HG03066 (cell line): ENCODE results near the gene UBE2O.

Experiments
- ATAC-seq: cut with Tn5 transposase; IDR thresholded peaks from one replicate; pipeline ENCODE4 v1.9.1; 2021; ENCODE audit warnings: low read depth; ENCODE audit not compliant: unreplicated experiment

Gene UBE2O

DNA sequence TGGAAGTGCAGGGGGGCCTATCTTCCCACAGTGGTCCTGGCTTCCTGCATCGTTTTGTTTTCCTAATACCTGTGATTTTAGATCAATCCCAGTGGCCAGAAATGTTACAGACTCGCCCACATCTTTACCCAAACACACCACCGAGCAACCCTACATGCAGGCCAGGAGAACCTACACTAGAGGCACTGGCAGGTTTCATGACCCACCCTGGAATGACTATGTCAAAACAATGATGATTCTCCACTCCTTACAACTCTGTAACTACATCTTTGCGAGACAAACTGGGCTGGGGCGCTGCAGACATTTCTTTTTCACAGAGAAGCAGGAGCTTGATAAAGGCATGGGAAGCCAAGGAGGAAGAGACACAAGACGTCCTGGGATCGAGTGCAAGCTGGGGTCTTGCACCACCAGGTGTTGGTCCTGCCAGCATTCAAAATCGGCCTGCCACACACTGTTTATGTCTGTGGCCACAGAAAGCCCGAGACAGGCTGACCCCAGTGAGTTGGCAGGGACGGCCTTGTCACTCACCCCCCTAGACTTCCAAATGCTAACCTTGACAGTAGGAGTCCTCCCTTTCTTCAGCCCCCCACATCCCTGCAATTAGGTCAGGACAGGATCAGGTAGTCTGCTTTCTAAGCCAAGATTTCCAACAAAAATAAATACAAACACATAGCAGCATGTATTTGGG, 32.5 kb downstream of the UBE2O start:
- ATAC-seq: no peak

DNA sequence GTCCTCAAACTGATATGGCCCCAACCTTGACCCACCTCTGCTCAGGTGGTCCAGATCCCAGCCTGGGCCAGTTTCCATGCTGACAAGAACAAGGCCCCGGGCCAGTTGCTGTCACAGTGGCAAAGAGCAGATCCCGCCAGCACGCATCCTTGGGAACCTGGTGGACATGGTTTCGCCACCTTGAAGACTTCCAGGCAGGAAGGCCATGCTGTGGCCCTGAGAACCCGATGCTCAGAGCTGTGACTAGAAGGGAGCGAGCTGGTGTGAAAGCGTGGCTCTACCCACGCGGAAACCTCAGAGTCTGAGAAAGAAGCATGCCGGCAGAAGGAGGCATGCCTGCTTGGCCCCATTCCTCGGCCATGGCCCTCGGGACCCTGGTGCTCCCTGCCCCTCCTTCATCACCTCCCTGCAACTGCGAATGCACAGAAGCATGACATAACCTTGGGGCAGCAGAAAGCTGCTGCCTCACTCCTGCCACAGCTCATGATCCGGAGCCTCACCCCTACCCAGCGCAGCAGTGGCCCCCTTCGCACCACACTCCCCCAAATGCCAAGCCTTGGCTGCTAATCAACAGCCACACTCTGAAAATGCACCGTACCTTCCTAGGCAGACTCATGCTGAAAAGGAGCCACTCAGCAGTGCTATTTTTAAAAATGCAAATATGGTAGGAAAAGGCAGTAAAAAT, 33.2 kb downstream of the UBE2O start:
- no peak for ATAC-seq

DNA sequence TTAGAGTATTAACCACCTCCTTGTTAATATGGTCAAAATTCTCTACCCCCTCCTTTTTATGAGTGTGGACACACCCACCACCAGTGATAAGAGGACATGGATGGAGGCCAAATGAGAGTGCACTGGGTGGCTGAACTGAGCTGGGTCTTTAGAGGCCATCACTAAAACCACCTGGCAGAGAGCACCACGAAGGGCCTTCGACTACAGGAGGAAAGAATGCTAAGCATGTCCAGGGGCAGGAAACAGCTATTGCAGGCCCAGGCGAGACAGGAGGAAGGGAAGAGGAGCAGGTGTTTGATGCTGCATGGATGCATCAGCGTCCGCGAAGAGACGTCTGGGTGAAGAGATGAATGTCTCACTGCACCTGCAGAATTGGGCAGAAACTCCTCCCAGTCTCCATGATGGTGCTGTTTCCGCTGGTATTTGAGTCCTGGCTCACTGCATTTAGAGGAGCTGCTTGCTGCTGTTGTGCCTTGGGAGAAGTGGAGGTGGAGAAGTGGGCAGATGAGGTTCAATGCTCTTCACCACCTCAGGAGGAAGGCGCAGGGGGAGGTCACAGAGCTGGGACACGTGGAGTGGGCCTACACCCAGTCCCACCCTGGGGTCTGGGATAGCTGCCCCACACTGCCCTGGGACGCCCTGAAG, 35.3 kb downstream of the UBE2O start:
- no peak for ATAC-seq

DNA sequence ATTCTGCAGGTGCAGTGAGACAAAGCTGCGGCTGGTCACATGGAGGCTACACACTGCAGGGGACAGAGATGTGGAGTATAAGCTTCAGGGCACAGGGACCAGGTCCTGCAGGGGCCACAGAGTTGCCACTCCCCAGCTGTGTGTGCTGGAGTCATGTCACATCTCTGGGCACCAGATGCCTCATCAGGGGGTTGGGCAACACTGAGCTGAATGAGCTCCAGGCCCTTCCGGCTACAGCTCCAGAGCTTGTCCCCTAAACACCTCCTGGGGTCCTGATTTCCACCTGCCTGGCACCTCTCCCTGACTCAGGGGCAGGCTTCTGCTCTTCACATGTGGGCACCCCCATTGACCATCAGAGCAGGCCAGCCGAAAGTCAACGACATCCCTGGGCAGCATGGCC, 36.1 kb downstream of the UBE2O start:
- ATAC-seq: no peak

DNA sequence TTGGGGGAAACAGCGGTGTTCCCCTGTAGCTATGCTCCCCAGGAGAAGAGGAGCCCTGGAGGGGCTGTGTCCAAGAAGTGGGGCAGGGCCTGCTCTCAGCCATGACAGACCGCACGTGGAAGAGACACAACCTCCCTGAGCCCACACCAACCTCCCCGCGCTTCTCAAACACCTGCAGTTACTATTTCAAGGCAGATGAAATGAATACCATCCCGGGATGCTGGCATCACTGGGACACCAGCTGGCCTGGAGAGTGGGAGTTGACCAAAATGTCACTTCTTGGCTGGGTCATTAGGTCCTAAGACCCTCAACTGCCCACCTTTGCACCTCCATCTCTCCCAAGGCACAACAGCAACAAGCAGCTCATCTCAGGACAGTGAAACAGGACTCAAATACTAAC, 36.5 kb downstream of the UBE2O start:
- no peak for ATAC-seq

DNA sequence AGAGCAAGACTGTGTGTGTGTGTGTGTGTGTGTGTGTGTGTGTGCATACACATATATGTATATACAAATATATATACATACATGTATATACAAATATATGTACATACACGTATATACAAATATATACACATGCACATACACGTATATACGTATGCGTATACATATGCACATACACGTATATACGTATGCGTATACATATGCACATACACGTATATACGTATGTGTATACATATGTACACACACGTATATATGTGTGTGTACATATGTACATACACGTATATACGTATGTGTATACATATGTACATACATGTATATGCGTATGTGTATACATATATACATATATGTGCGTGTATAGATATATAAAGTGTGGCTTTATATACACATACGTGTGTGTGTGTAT, 37.2 kb downstream of the UBE2O start:
- ATAC-seq: no peak

DNA sequence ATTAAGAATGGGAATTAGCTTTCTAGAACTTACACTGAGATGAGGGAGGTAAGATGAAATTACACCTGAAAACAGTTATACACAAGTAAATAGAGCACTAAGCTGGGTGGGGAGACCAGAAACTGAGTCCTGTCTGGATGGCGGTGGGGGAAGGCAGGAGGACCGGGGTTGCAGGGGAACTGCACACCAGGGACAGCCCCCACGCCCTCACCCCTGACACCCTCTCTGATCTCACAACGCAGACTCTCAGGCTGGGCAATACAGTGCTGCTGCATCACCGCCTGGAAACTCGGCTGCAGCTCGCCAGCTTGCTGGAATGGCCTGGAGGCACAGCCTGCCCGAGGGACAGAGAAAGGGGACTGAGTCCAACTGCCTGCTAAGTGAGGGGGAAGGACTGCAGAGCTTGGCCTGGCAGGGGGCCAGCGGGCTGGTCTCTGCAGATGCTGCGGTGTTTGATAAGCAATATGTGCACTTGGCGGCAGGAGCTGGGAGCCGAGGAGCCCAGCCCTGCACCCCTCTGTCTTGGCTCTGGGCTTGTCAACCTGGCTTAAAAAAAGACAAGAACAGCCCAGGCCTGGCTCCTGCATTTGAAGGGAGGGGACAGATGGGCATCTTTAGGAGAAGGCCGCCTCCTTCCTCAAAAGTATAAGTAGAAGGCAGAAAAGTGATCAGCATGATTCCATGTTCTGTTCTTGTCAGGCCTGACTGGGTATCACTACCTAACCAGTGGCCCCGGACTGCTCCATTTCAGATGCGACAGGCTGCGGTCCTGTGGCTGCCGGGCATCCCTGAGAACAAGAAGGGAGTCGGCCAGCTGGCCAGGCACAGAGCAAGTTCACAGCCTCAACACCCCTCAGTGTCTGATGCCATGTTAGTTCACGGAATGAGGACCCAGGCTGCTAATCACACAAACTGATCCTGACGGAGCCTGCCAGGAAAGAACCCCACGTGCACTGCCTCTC, 38.3 kb downstream of the UBE2O start:
- ATAC-seq: no peak

DNA sequence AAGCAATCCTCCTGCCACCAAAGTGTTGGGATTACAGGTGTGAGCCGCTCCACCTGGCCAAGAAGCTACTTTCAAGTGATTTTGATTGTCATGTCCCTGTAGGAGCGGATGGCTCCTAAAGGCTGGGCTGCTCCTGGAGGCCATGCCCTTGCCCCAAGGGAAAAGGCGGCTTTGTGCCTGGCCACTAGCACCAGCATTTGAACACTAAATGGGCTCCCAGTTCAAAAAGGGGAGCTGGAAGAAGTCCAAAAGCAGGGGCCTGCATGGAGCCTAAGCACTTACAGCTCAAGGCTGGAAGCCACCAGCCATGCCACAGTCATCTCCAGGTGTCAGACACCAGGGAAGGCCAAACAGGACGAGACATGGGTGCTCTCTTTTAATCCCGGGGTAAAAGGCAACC, 41.7 kb downstream of the UBE2O start:
- no peak for ATAC-seq

DNA sequence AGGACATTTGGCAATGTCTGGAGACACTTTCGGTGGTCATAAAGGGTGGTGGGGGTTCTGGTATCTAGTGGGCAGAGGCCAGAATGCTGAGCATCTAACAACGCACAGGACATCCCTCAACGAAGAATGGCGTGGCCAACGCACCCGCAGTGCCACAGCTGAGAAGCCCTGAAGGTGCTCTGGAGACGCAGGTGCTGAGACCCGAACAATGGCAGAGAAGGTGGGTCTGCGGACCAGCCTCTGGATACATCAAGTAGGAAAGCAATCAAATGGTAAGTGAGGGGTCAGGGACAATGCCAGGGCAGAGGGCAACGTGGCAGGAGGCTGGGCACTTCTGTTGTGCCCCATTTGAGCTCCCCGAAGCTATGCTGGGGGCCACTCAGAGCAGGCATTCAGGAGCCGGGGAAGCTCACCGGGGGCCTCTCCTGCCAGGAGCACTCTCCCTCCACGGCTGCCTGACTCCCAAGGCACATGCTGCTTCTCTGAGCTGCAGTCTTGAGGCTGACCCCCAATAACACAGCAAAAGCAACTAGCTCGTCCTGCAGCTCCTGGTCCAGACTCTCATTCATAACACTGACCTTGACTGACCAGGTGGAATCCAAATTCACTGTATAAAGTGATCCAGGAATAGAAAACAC, 42.5 kb downstream of the UBE2O start:
- no peak for ATAC-seq

DNA sequence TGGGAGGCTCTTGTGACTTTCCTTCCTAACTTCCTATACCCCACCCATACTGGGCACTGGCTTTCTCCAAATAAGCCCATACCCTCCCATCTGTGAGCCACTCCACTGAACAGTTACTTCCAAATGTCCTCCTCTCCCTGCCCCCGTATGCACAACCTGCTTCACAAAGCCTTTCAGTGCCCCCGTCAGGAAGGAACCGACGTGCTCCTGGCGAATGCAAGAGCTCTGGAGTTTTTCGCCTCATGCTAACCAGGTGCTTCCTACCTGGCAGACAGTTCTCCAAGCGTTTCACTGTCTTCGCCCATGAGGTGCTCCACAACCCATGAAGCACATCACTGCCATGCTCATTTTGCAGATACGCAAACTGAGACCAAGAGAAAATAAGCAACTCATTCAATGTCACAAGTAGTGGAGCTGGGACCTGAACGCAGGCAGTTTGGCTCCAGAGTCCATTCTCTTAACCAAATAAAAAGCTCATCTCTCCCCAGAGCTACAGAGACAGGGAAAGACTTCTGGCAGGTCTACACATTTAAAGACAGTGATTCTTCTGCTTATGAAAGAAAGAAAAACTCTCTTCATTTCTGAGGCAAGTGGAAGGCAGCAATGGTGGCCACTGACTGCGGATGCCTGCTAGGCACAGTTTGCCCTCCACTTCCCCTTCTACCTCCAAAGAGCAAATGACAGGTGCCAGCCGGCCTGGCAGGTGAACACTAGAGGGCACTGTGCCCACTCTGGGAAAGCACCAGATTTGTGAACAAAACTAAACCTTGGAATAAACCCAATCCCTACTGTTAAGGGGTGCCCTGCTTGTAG, 44.7 kb downstream of the UBE2O start:
- no peak for ATAC-seq

DNA sequence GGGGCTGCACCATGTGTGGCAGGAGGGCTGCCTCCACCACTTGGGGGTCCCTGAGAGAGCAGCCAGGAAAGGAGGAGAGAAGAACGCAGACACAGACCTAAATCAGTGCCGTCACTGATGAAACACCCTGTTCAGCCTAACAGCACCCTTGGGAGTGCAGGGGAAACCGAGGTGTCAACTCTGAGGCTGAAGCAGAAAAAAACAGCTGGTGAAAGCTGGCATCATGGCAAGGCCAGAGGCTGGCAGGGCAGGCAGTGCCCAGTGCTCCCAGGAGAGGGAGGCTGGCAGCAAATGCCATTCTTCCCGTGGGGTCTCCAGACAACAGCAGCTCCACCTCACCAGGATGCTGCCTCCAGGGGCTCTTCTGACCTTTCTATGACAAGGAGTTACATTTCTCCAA, 45.4 kb downstream of the UBE2O start:
- no peak for ATAC-seq

DNA sequence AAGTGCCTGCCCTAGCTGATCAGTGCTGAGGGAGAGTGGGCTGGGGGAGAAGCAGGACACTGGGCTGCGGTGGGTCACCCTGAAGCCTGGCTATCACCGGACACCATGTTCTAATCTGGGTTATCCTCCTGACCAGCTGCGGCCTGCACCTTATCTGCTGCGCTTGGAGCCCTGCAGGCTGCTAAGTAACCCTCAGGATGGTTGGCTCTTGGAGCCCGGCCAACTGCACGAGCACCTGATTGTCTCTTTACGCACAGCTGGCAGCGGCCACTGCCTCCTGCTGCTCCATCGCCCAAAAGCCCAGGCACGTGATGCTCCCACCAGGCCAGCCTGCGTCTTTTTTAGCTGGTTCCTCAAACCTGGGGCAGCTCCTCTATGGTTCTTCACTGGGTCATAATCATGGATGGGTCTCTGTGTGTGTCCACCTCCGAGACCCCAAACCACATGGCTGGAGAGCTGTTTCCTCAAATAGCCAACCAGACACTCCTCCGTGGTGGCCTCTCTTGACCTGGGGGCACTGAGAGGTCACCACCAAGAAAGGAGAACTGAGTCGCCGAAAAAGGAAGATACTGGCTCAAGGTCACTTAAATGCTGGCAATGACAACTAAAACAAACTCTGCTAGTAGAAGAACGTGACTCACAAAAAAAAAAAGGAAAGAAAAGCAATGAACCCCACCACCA, 46.8 kb downstream of the UBE2O start:
- ATAC-seq: no peak

DNA sequence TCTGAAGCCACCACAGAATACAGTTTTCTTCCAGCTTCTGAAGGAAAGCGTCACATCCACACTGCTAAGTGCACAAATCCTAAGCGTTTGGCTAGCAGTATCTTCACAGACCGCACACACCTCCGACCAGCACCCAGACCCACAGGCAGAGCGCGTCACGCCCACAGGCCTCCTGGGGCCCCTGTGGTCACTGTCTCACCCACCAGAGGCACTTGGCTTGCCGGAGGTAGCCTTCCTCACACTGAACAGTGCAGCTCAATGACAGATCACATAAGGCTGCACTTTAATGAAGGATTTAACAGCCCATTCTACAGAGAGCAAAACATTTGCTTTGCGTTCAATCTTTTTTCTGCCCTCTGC, 47.4 kb downstream of the UBE2O start:
- ATAC-seq: no peak

DNA sequence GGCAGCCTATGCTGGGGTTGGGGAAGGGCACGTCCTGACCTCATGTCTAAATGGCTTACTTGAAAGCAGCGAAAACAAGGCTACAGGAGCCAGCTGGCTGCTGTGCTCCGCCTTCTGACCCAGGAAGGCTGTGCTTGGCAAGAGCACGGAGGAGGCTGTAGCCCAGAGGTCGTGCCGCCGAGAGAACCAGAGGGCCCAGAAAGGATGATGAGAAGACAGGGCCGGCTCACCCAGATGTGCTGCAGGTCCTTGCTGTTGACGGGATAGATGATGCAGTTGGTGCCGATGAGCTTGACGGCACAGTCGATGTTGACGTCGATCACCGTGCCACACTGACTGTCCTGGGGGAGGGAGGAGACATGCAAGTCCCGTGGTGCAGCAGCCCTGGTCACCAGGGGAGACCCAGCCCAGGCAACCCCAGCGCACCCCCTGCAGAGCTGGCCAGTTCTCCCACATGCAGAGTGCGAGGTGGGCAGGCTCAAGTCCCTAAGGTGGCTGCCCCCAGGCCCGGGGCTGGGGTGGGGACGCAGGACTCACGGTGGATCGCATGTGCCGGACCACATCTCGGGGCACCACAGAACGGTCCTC, 47.9 kb downstream of the UBE2O start:
- ATAC-seq: no peak

DNA sequence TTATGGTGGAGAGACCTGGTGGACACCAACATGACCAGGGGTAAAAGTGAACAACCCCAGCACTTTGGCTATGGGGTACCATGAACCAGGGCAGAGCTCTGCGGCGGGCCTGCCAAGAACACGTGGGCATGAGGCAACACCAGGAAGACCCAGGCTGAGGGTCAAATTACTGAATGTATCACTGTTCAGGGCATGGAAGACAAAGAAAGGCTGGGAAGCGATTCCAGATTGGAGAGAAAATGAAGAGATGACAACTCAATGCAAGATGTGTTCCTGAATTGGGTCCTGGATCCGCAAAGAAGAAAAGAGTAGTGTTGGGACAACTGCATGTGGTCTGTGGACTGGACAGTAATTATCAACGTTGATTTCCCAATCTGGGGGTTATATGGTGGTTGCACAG, 48.7 kb downstream of the UBE2O start:
- ATAC-seq: no peak

DNA sequence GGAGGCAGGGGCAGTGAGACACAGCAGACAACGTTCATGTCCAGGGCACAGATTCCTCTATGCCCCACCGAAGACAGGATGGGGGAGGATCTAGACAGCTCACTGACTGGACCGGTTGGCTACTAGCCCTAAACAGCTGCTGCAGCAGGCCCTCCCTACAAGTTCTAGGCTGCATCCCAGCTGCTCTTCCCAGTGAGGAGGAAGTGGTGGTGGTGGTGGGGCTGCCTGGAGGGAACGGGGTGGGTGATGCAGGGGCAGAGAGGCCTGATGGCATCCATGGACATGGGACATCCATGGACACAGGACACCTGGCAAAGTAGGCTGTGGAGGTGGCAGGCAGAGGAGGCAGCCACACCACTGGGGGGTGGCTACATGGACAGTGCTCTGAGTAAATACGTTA, 50.2 kb downstream of the UBE2O start:
- ATAC-seq: no peak

DNA sequence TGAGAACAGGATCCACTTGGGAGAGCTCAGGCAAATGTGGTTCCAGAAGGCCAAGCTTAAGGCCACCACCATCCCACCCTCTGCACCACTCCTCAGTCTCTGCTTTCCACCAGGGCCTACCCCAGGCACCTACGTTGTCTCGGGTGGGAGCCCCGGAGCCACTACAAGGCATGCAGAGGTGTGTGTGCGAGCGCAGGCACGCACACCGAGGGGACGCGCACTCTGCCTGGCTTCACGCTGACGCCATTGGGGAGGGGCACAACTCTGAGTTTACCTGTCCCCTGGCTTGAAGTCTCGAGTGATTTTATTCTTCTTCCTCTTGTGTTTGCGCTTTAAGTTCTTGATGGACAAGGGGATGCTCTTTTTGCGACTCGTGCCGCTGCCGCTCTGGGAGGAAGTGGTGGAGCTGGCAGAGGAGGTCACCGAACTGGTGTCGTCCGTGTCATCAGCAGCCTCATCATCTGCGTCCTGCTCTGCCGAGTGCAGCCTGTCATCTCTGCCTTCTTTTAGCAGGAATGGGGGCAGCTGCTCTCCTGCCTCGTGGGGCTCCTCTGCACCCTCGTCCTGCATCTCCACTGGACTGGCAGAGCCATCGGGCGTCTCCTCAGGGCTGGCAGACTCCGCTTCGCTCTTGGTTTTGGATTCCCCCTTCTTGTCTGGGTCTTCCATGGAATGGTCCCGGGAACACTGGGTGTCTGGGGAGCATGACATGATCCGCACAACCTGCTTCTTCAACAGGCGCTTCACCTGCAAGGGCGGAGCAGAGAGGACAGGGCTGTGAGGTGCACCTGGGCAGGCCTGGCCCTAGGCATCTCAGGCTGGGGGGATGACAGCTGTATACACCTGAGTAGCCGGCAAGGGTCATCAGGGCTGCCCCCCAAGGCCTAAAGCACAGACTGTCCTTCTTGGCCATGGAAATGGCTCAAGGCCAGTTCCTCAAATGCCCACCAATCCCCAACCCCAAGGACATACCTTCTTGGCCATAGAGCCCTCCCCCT, 53.5 kb downstream of the UBE2O start:
- no peak for ATAC-seq
